GOT3 (cell line): ENCODE results near the gene SENP5.
"Not testable (repeated sequence)": the region's sequence is repeated elsewhere in the genome, so short reads cannot be mapped to it uniquely, and the experiment has no call there.

Source experiments
- DNase-seq: peaks from one replicate; lab custom pipeline; 2025; ENCODE audit warnings: mixed read lengths; lab: John Stamatoyannopoulos, UW

The SENP5 gene, protein sequence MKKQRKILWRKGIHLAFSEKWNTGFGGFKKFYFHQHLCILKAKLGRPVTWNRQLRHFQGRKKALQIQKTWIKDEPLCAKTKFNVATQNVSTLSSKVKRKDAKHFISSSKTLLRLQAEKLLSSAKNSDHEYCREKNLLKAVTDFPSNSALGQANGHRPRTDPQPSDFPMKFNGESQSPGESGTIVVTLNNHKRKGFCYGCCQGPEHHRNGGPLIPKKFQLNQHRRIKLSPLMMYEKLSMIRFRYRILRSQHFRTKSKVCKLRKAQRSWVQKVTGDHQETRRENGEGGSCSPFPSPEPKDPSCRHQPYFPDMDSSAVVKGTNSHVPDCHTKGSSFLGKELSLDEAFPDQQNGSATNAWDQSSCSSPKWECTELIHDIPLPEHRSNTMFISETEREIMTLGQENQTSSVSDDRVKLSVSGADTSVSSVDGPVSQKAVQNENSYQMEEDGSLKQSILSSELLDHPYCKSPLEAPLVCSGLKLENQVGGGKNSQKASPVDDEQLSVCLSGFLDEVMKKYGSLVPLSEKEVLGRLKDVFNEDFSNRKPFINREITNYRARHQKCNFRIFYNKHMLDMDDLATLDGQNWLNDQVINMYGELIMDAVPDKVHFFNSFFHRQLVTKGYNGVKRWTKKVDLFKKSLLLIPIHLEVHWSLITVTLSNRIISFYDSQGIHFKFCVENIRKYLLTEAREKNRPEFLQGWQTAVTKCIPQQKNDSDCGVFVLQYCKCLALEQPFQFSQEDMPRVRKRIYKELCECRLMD

DNA sequence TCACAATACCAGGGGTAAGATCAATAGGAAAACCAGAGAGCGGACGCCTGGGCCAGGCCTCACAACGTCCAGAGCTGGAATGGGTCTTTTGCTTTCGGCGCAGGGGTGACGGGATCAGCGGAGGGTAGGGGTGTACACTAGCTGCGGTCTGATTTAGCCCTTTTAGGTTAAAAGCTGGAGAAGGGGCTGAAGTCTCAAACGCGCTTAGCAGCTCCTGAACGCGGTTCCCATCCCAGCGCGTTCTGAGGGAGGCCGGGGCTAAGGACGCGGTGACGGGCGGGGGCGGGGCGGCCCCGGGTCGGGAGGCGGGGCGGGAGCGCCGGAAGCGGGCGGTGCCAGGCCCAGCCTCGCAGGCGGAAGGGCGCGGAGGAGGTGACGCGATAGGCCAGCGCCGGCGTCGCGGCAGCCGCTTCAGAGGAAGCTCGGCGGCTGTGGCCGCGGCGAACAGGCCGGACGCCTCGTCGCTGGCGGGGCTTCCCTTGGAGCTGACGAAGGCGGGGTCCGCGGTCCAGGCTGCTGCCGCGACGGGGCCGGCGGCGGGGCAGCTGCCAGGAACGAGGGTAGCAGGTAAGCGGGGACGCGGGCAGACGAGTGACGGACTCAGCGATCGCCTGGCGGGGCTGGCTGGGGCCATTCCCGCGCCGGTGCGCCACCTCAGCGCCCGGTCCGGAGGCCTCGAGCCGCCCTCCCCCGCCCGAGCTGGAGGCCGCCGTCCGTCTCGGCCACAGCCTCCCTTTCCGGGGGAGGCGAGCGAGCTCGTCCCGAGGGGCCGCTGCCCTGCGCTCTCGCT is at the start of gene SENP5:
Gene SENP5, plus strand, starts transcription at position 414 of the 790 bp plus-strand sequence. CDS start 17,262 bp downstream, outside the sequence.
- DNase-seq, result peak; percentile 84

- no peak for DNase-seq
These were observed 45.8 kb upstream of the SENP5 start for GRCh38 chr3:196821806-196822355.

DNA sequence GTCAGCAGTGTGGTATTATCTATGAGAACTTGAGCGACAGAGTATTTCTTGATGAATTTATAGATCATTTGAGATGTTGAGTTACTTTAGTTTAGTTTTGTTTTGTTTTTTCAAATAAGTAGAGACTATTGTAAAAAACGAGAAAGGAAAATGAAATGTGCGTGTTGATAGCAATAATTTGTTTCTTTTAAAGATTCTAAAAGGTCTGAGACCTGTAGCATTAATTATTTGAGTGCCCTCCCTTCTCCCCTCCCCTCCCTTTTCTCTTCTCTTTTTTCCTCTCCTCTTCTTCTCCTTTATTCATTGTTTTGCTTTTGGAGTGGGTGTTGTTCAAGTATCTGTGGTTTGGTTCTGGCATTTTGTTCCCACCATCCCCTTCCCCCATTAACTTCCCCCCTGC is 38.1 kb upstream of the SENP5 start:
- not testable (repeated sequence) for DNase-seq

- no peak for DNase-seq
These were observed 32.6 kb upstream of the SENP5 start for GRCh38 chr3:196835086-196835485.

DNA sequence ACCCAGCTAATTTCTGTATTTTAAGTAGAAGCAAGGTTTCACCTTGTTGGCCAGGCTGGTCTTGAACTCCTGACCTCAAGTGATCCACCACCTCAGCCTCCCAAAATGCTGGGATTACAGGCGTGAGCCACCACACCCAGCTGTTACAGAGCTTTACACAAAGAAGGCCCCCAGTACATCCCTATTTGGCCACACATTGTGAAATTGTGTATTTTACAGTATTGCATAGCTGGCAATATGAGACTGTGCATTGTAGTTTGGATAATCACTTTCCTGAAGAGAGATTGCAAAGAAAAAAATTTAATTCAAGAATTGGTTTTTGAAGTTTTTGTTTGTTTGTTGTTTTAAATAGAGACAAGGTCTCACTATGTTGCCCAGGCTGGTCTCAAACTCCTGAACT is 31.1 kb upstream of the SENP5 start:
- not testable (repeated sequence) for DNase-seq

GRCh38 chr3:196837819-196838420 is 29.8 kb upstream of the SENP5 start:
- DNase-seq, result no peak

DNA sequence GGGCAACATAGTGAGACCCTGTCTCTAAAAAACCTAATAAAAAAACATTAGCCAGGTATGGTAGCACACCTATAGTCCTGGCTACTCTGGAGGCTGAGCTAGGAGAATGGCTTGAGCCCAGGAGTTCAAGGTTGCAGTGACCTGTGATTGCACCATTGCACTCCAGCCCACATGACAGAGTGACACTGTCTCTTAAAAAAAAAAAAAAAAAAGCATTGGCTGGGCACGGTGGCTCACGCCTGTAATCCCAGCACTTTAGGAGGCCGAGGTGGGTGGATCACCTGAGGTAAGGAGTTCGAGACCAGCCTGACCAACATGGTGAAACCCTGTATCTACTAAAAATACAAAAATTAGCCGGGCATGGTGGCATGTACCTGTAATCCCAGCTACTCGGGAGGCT is 28.4 kb upstream of the SENP5 start:
- DNase-seq, result not testable (repeated sequence)

DNA sequence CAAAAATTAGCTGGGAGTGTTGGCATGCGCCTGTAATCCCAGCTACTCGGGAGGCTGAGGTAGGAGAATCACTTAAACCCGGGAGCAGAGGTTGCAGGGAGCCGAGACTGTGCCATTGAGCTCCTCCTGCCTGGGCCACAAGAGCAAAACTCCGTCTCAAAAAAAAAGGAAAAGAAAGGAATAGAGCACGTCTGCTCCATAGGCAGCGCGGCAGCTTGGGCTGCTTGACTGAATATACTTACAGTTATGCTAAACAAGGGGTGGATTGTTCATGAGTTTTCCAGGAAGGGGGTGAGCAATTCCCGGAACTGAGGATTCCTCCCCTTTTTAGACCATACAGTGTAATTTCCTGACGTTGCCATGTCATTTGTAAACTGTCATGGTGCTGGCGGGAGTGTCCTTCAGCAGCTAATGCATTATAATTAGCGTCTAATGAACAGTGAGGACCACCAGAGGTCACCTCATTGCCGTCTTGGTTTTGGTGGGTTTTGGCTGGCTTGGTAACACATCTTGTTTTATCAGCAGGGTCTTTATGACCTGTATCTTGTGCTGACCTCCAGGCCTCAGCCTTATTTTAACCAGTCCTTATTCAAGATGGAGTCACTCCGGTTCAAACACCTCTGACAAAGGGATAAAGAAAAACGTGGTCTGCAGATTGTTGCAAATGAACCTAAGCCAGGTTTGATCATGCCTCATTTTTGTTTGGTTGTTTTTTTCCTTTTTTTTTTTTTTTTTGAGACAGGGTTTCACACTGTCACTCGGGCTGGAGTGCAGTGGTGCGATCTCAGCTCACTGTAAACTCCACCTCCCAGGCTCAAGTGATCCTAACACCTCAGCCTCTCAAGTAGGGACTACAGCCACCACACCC is 24.9 kb upstream of the SENP5 start:
- DNase-seq, result no peak

GRCh38 chr3:196843435-196844110 is 24.1 kb upstream of the SENP5 start:
- no peak for DNase-seq

DNA sequence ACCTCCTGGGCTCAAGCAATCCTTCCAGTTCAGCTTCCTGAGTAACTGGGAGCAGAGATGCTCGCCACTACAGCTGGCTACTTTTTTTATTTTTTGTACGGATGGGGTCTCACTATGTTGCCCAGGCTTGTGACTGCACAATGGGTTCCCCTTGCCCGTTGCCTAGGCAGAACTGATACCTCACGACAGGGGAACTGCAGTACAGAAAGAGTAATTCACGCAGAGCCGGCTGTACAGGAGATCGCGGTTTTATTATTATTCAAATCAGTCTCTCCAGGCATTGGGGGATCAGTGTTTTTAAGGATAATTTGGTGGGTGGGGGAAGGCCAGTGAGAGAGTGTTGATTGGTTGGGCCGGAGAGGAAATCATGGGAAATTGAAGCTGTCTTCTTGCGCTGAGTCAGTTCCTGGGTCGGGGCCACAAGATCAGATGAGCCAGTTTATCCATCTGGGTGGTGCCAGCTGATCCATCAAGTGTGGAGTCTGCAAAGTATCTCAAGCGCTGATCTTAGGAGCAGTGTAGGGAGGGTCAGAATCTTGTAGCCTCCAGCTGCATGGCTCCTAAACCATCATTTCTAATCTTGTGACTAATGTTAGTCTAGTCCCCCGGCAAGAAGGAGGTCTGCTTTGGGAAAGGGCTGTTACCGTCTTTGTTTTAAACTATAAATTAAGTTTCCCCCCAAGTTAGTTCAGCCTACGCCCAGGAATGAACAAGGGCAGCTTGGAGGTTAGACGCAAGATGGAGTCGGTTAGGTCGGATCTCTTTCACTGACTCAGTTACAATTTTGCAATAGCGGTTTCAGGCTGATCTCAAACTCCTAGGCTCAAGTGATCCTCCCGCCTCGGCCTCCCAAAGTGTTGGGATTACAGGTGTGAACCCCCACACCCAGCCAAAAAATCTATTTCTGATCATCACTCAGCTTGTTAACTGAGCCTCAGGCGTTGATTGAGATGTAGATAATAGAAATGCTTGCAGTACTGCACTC is 23.2 kb upstream of the SENP5 start:
- not testable (repeated sequence) for DNase-seq

DNA sequence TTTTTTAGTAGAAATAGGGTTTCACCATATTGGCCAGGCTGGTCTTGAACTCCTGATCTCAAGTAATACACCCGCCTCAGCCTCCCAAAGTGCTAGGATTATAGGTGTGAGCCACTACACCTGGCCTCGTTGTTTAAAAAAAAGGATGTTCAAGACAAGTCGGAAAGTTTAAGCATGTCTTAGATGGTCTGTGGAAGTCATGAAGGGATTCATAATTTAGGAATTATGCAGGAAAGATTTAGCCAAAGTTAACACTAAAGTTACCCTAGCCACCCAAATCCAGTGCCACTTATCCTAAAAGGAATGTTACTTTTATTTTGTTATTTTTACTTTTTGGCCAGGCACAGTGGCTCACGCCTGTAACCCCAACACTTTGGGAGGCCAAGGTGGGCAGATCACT is 19.3 kb upstream of the SENP5 start:
- not testable (repeated sequence) for DNase-seq

DNA sequence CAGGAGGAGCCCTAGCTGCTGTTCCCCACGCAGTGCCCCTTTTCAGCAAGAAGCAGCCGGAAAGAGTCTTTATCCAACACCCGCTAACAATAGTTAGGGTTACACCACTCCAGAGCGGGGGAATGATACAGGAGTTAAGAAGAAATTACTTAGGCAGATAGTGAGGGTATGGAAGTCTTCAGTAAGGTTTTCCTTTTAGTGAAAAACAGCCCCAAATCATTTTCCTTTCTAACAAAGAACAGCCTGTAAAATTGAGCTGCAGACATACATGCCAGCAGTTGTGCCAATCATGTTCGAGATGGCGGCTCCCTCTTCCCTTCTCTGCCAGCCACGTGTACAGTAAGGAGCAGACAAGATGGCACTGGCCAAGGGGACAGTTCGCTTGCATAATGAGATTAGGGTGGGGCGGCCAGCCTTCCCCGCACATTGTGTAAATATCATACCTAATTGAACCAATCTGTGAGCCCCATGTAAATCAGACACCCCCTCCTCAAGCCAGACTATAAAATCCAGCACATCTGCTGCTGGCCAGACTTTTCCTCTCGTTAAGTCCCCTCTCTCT is 18.5 kb upstream of the SENP5 start:
- no peak for DNase-seq

GRCh38 chr3:196863000-196863399 is 4.7 kb upstream of the SENP5 start:
- DNase-seq, result not testable (repeated sequence)

DNA sequence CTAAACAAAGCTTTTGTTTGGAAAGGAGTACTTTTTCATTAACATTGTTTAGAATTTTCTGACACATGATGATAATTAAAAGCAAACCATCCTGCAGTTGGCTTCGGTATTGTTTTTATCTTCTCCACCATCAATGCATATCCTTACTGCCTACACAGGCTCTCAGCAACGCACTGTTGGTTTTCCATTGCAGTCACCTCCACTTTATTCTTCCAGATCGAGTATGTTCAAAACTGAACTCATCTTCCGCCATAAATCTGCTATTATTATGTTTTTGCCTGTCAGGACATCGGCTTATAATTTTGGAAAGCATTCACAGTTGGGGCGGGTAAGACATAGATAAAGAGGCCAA is 589 bp upstream of the SENP5 start:
- no peak for DNase-seq

GRCh38 chr3:196868297-196868661 is 559 bp downstream of the SENP5 start:
- DNase-seq, result no peak

GRCh38 chr3:196872316-196872715 is 4.6 kb downstream of the SENP5 start:
- DNase-seq, result no peak

DNA sequence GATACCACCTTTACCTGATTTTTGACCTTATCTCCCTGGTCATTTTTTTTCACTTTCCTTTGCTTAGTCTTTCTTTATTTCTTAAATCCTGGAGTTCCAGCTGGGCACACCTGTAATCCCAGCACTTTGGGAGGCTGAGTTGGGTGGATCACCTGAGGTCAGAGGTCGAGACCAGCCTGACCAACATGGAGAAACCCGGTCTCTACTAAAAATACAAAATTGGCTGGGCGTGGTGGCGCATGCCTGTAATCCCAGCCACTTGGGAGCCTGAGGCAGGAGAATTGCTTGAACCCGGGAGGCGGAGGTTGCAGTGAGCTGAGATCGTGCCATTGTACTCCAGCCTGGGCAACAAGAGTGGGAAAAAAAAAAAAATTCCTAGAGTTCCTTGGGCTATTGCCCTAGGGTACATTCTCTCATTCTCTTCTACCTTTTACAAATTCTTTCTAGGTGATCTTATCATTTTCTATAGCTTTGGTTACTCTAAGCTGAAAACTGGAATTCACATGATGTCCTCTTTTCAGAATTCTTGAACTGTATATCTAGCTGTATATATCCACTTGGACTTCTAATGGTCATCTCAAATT is 6.9 kb downstream of the SENP5 start:
- DNase-seq, result not testable (repeated sequence)

DNA sequence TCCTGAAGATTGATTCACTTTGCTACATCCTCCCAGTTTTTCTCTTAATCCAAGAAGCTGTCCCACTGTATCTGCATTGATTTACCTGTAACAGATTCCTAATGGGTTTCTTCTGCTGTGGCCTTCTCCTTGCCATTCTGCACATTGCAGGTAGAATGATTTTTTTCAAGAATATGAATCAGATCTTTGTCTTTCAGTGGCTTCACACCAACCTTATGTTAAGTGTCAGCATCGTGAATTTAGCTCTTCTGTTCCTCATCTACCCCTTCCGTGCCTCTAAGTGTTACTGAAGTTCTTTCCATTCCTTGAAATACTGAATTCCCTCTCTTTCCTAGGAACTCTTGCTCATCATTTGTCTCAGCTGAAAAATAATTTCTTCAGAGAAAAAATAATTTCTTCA is 7.5 kb downstream of the SENP5 start:
- no peak for DNase-seq
